HG03175 (cell line): ENCODE measurements around the gene FPGT.
"Not testable (repeated sequence)": the region's sequence is repeated elsewhere in the genome, so short reads cannot be mapped to it uniquely, and the experiment has no call there.

Source experiments
- ATAC-seq: cut with Tn5 transposase; IDR thresholded peaks from one replicate; pipeline ENCODE4 v1.9.1; 2021; ENCODE audit warnings: mild to moderate bottlenecking, moderate library complexity; ENCODE audit not compliant: unreplicated experiment

Gene FPGT

GRCh38 chr1:74253243-74253824 lies 55.3 kb downstream of the FPGT start:
- ATAC-seq: not testable (repeated sequence)
